BLaER1 treated with 17β-estradiol and CSF1 and Interleukin-3, amounts not matched to agents 10 nM and 100 nM (cell line): ENCODE results near the gene FKRP.
"Not testable (repeated sequence)": the region's sequence is repeated elsewhere in the genome, so short reads cannot be mapped to it uniquely, and the experiment has no call there.

Experiments used
- H3K27ac ChIP-seq, 11 experiments: shearing (Covaris generic); formaldehyde crosslinking; 2 replicates each; pipeline ENCODE4 v1.8.1; 2022
- H3K27me3 ChIP-seq, 11 experiments: shearing (Covaris generic); formaldehyde crosslinking; 2 replicates each; pipeline ENCODE4 v1.8.1; 2022
- H3K36me3 ChIP-seq, 11 experiments: shearing (Covaris generic); formaldehyde crosslinking; 2 replicates each; pipeline ENCODE4 v1.8.1; 2022
- H3K4me1 ChIP-seq, 10 experiments: shearing (Covaris generic); formaldehyde crosslinking; 2 replicates each; pipeline ENCODE4 v1.8.1; 2022
- H3K4me2 ChIP-seq, 11 experiments: shearing (Covaris generic); formaldehyde crosslinking; 2 replicates each; pipeline ENCODE4 v1.8.1; 2022
- H3K4me3 ChIP-seq, 10 experiments: shearing (Covaris generic); formaldehyde crosslinking; 2 replicates each; pipeline ENCODE4 v1.8.1; 2022
- H3K9ac ChIP-seq, 11 experiments: shearing (Covaris generic); formaldehyde crosslinking; 2 replicates each; pipeline ENCODE4 v1.8.1; 2022
- H3K9me3 ChIP-seq, 11 experiments: shearing (Covaris generic); formaldehyde crosslinking; replicated peaks in 1 of 11; 2 replicates each; pipeline ENCODE4 v1.8.1; 2022
- H4K20me1 ChIP-seq, 11 experiments: shearing (Covaris generic); formaldehyde crosslinking; 2 replicates each; pipeline ENCODE4 v1.8.1; 2022
- Cebpa-rat ChIP-seq, 11 experiments: shearing (Covaris generic); IDR thresholded peaks; 2 replicates each; pipeline ENCODE4 v1.8.1; 2022

The FKRP gene

DNA sequence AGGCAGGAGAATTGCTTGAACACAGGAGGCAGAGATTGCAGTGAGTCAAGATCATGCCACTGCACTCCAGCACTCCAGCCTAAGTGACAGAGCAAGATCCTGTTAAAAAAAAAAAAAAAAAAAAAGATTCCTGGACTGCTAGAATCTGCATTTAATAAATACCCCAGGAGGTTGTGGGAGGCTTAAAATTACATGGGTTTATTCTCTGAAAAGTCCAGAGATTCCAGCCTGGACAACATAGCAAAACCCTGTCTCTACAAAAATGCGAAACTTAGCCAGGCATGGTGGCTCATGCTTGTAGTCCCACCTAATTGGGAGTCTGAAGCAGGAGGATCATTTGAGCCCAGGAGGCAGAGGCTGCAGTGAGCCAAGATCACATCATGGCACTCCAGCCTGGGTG, 52.0 kb downstream of the FKRP start:
- Histone ChIP-seq H3K27ac (no peak overlapping the region), H3K9me3 (no peaks in the 10 kb centered on the region), H3K36me3 (no peaks in the 10 kb centered on the region), H3K4me1 (peaks cover 9 to 48% (median 42%) of the 10 kb centered on the region in 10 experiments; a peak in 18 of 20 replicates), H4K20me1 (no peaks in the 10 kb centered on the region), H3K27me3 (no peaks in the 10 kb centered on the region; a peak in 1 of 22 replicates), H3K9ac (no peak overlapping the region), H3K4me3 (no peak overlapping the region), H3K4me2 (peak overlapping the region in 4 of 11 experiments; percentile 64 to 72 (median 70); a peak in 3 of 22 replicates)
- no peak for TF ChIP-seq Cebpa-rat (IDR thresholded peaks at IDR 0.05)

DNA sequence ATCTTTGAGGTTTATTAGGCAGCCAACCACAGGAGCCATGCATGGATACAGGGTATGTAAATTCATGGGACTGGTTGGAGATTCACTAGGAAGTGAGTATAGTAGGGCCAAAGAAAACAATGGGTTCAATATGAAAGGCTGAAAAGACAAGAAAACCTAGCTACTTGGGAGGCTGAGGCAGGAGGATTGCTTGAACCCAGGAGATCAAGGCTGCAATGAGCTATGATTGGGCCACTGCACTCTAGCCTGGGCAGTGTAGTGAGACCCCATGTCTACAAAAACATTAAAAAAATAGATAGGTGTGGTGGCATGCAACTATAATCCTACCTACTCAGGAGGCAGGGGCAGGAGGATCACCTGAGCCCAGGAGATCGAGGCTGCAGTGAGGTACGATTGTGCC, 52.9 kb downstream of the FKRP start:
- H3K27me3 ChIP-seq, result no peaks in the 10 kb centered on the region; a peak in 1 of 22 replicates
- H3K4me3 ChIP-seq, result no peak overlapping the region
- H3K9ac ChIP-seq, result no peak overlapping the region
- peaks cover 9 to 39% (median 34%) of the 10 kb centered on the region in 10 experiments; a peak in 18 of 20 replicates for H3K4me1 ChIP-seq
- H3K9me3 ChIP-seq, result no peaks in the 10 kb centered on the region
- H3K36me3 ChIP-seq, result no peaks in the 10 kb centered on the region
- H4K20me1 ChIP-seq, result no peaks in the 10 kb centered on the region
- no peak overlapping the region for H3K4me2 ChIP-seq
- no peak for TF ChIP-seq Cebpa-rat (IDR thresholded peaks at IDR 0.05)
- no peak overlapping the region for H3K27ac ChIP-seq

- Histone ChIP-seq H3K4me1 (peaks cover 2 to 14% (median 6%) of the 10 kb centered on the region in 10 experiments; a peak in 19 of 20 replicates), H3K36me3 (no peaks in the 10 kb centered on the region), H4K20me1 (no peaks in the 10 kb centered on the region), H3K9ac (no peak overlapping the region), H3K27me3 (no peaks in the 10 kb centered on the region), H3K27ac (no peak overlapping the region), H3K4me3 (no peak overlapping the region), H3K9me3 (no peaks in the 10 kb centered on the region), H3K4me2 (no peak overlapping the region)
- no peak for TF ChIP-seq Cebpa-rat (IDR thresholded peaks at IDR 0.05)
Observed at GRCh38 chr19:46802152-46802551, 56.3 kb downstream of the FKRP start.

- no peaks in the 10 kb centered on the region for H3K36me3 ChIP-seq
- no peak overlapping the region for H3K9ac ChIP-seq
- no peak overlapping the region for H3K27ac ChIP-seq
- no peak overlapping the region for H3K4me3 ChIP-seq
- H3K4me2 ChIP-seq, result no peak overlapping the region
- no peaks in the 10 kb centered on the region for H3K9me3 ChIP-seq
- H3K4me1 ChIP-seq, result peaks cover 0 to 12% (median 4%) of the 10 kb centered on the region in 10 experiments; a peak in 13 of 20 replicates
- H4K20me1 ChIP-seq, result no peaks in the 10 kb centered on the region
- H3K27me3 ChIP-seq, result no peaks in the 10 kb centered on the region
- no peak for TF ChIP-seq Cebpa-rat (IDR thresholded peaks at IDR 0.05)
Observed at GRCh38 chr19:46803555-46803954, 57.7 kb downstream of the FKRP start.

DNA sequence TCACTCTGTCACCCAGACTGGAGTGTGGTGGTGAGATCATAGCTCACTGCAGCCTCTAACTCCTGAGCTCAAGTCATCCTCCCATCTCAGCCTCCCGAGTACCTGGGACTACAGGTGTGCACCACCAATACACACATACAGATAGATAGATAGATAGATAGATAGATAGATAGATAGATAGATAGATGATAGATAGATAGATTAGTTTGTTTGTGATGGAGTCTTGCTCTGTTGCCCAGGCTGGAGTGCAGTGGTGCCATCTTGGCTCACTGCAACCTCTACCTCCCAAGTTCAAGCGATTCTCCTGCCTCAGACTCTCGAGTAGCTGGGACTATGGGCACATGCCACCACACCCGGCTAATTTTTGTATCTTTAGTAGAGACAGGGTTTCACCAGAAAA, 58.6 kb downstream of the FKRP start:
- H3K27me3 ChIP-seq, H3K9ac ChIP-seq, H3K9me3 ChIP-seq, H3K4me2 ChIP-seq, H3K36me3 ChIP-seq, H4K20me1 ChIP-seq, H3K4me3 ChIP-seq, H3K27ac ChIP-seq: not testable (repeated sequence)
- H3K4me1 ChIP-seq, result peaks cover 7 to 14% (median 12%) of the 10 kb centered on the region in 10 experiments

GRCh38 chr19:46806656-46807055, 60.8 kb downstream of the FKRP start:
- Histone ChIP-seq H3K27me3 (no peaks in the 10 kb centered on the region), H3K36me3 (no peaks in the 10 kb centered on the region), H3K9ac (no peak overlapping the region), H3K9me3 (no peaks in the 10 kb centered on the region), H3K4me1 (peaks cover 18 to 35% (median 27%) of the 10 kb centered on the region in 10 experiments), H4K20me1 (no peaks in the 10 kb centered on the region), H3K4me3 (no peak overlapping the region), H3K4me2 (peak overlapping the region in 3 of 11 experiments; percentile 15 to 63 (median 57); a peak in 4 of 22 replicates), H3K27ac (no peak overlapping the region)
- TF ChIP-seq Cebpa-rat (IDR thresholded peaks at IDR 0.05), result no peak
